Thyroid gland (tissue), 4 donors: ENCODE results near the gene CHST11.
"Not testable (repeated sequence)": the region's sequence is repeated elsewhere in the genome, so short reads cannot be mapped to it uniquely, and the experiment has no call there.

Experiments
- CTCF ChIP-seq, 6 experiments: fragments of 200-600 bp in 3 of 6; fragments of 450-650 bp in 3 of 6; sonication (generic) in 3 of 6; IDR thresholded peaks; one replicate each; pipeline ENCODE4 v1.5.1; 2016 to 2019; ENCODE audit warnings: antibody characterized with exemption in 6 of 6, mild to moderate bottlenecking in 2 of 6, inconsistent platforms in 1 of 6, moderate library complexity in 1 of 6
- POLR2A ChIP-seq, 2 donors: fragments of 450-650 bp; IDR thresholded peaks; one replicate each; pipeline ENCODE4 v1.6.1; 2017; ENCODE audit warnings: antibody characterized with exemption in 2 of 2, mild to moderate bottlenecking in 2 of 2, moderate library complexity in 1 of 2

DNA sequence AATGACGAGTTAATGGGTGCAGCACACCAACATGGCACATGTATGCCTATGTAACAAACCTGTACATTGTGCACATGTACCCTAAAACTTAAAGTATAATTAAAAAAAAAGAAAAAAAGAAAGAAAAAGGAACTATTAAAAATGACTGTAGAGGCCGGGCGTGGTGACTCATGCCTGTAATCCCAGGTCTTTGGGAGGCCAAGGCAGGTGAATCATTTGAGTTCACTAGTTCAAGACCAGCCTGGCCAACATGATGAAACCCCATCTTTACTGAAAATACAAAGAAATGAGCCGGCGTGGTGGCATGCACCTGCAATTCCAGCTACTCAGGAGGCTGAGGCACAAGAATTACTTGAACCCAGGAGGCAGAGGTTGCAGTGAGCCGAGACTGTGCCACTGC is 118.0 kb downstream of the CHST11 start:
- TF ChIP-seq CTCF, POLR2A (IDR thresholded peaks at IDR 0.05): not testable (repeated sequence)
